Measurements from ENCODE around the gene RFTN1. TPM values are rescaled to one million over a fixed set of nuclear protein-coding genes. Genes with fewer than 3 reads are reported as not detected.
A peak's percentile ranks its signal among the peaks of the same experiment; 100 is the strongest.

The RFTN1 gene
- total RNA-seq, 4 donors from 2014 or later: 42.4 to 94.4 (median 62.5) TPM

GRCh38 chr3:16439163-16439847 lies 74.2 kb downstream of the RFTN1 start:
- ATAC-seq (ENCODE audit: low FRiP score) (peak; percentile 92), DNase-seq (ENCODE audit: low spot score) (no peak)
- no peak for TF ChIP-seq CTCF (IDR thresholded peaks at IDR 0.05)

DNA sequence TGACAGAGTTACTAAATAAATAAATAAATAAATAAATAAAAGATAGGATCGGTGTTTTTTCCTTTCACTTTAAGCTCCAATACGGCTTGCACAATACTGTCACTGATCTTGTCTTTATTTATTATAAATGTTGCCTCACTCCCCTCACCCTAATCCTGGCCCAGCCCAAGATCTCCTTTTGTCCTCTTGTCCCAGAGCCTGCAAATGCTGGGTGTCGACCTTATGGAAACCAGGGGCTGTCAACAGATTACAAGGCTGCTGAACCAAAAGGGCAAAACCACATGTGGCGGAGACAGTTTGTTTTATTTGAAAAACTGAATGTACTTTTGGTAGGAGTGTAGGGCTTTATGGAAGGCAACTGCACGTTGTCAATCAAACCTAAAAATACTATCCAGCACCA lies 75.9 kb downstream of the RFTN1 start:
- DNase-seq (ENCODE audit: low spot score) (no peak), ATAC-seq (ENCODE audit: low FRiP score) (no peak)
- no peak for TF ChIP-seq CTCF (IDR thresholded peaks at IDR 0.05)

- no peak for TF ChIP-seq CTCF (IDR thresholded peaks at IDR 0.05)
- ATAC-seq (ENCODE audit: low FRiP score): no peak
- DNase-seq (ENCODE audit: low spot score): no peak
Observed at GRCh38 chr3:16433701-16434151, 79.8 kb downstream of the RFTN1 start.

DNA sequence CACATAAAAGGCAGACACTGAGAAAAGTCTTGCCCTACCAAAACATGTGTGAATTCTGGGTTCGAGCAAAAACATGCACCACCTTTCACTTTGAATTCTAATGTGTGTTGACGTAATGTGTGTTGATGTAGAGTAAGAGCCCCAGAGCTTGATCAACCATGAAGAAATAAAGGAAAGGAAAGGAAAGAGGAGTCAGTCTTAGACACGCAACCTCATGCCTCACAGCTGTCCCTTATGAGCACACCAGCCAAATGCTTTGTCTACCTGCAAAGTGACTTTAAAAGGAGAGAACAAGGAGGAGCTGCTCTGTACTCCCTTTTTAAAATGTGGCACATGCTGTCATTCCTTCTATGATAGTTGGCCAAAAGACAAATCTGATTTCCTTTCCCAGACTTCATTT lies 80.8 kb downstream of the RFTN1 start:
- ATAC-seq (ENCODE audit: low FRiP score) (no peak), DNase-seq (ENCODE audit: low spot score) (no peak)
- no peak for TF ChIP-seq CTCF (IDR thresholded peaks at IDR 0.05)

GRCh38 chr3:16430717-16431630 lies 82.5 kb downstream of the RFTN1 start:
- ATAC-seq (ENCODE audit: low FRiP score) (no peak), DNase-seq (ENCODE audit: low spot score) (no peak)
- TF ChIP-seq CTCF (IDR thresholded peaks at IDR 0.05): no peak

DNA sequence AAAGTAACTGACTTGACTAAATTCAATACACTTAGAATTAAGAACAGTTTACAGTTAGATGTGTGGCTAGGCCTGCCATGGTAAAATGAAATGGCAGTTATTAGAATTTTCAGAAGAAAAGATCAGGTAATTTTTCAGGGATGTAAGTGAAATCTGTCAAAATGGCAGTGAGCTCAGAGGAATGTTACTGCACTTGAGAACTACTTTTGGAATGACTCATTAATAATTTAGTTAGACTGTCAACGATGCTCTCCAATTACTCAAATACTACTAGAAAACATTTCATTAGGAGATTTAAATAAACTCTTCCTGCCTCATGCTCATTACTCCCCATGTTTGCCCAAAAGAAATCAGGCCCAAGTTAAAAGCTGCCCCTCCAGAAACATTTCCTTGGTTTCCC lies 84.4 kb downstream of the RFTN1 start:
- TF ChIP-seq CTCF (IDR thresholded peaks at IDR 0.05): no peak
- peak; percentile 53 for ATAC-seq (ENCODE audit: low FRiP score)
- no peak for DNase-seq (ENCODE audit: low spot score)
